Naive B cell (primary cell): ENCODE measurements around the gene KCNK6. TPM values are rescaled to one million over a fixed set of nuclear protein-coding genes. Genes with fewer than 3 reads are reported as not detected.

Source experiments
- ATAC-seq, 2 donors: fragments of 150-1000 bp; cut with Tn5 transposase; 2 replicates each; pipeline ENCODE4 v1.10.0; 2021; ENCODE audit warnings: low read depth in 2 of 2, mild to moderate bottlenecking in 2 of 2, moderate library complexity in 2 of 2
- DNase-seq: peaks from one replicate; pipeline ENCODE4 v3.0.0; 2022
- H3K27ac Mint-ChIP-seq, 6 donors: one replicate each; pipeline ENCODE4 v1.8.0; 2020 to 2022; ENCODE audit warnings: mild to moderate bottlenecking in 6 of 6, mixed read lengths in 6 of 6, moderate library complexity in 5 of 6, inconsistent platforms in 2 of 6
- H3K27me3 Mint-ChIP-seq, 3 donors: one replicate each; pipeline ENCODE4 v1.8.0; 2021 to 2022; ENCODE audit warnings: mixed read lengths in 3 of 3, mild to moderate bottlenecking in 1 of 3
- H3K36me3 Mint-ChIP-seq, 2 donors: one replicate each; pipeline ENCODE4 v1.8.0; 2020 to 2022; ENCODE audit warnings: mixed read lengths in 2 of 2, inconsistent platforms in 1 of 2, mild to moderate bottlenecking in 1 of 2
- H3K4me1 Mint-ChIP-seq, 3 donors: one replicate each; pipeline ENCODE4 v1.8.0; 2020 to 2022; ENCODE audit warnings: mixed read lengths in 3 of 3, inconsistent platforms in 1 of 3, mild to moderate bottlenecking in 1 of 3, moderate library complexity in 1 of 3
- H3K4me3 Mint-ChIP-seq, 8 donors: one replicate each; pipeline ENCODE4 v1.8.0; 2020 to 2022; ENCODE audit warnings: mild to moderate bottlenecking in 8 of 8, mixed read lengths in 8 of 8, moderate library complexity in 8 of 8, inconsistent platforms in 2 of 8
- H3K9me3 Mint-ChIP-seq, 7 donors: one replicate each; pipeline ENCODE4 v1.8.0; 2020 to 2022; ENCODE audit warnings: mixed read lengths in 7 of 7, mild to moderate bottlenecking in 5 of 7, inconsistent platforms in 2 of 7, moderate library complexity in 1 of 7
- polyA plus RNA-seq, 6 donors: library from polyadenylated mRNA; unstranded; fragments of 300-500 nt; fragmentation: Illumina TruSeq; gene quantifications; one replicate each; pipeline ENCODE4 v1.2.3, GENCODE V29; 2021; ENCODE audit warnings: low read depth in 6 of 6

Gene KCNK6
- polyA plus RNA-seq, 6 donors from 2014 or later, result 0.30 to 1.2 (median 0.70) TPM

DNA sequence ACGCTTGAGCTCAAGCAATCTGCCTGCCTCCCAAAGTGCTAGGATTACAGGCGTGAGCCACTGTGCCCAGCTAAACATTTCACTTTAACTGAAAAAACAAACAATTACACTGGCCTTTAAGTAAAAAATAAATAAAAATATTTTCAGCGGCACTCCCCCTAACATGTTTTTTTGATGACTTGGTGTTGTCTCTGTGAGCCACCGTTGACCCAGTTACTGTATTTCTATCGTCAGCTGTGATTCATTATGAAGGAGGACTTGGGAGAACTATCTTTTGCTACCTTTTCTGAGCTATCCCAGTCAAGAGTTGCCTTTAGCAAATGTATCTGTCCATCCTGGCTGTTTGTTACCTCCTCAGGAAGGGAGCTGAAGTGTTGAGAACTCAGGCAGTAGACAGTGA, 34.1 kb upstream of the KCNK6 start:
- no peaks in the 10 kb centered on the region for H3K9me3 Mint-ChIP-seq
- no peak for ATAC-seq
- H3K27ac Mint-ChIP-seq, result peak overlapping the region in 2 of 6 donors; percentile 25 to 76
- no peaks in the 10 kb centered on the region for H3K27me3 Mint-ChIP-seq
- H3K36me3 Mint-ChIP-seq, result no peaks in the 10 kb centered on the region
- DNase-seq, result no peak
- H3K4me3 Mint-ChIP-seq, result no peak overlapping the region
- H3K4me1 Mint-ChIP-seq, result peaks cover 13 to 36% (median 27%) of the 10 kb centered on the region in 3 donors

GRCh38 chr19:38287604-38288003, 32.0 kb upstream of the KCNK6 start:
- Mint-ChIP-seq H3K4me3 (peak overlapping the region in 1 of 8 donors; percentile 53), H3K27me3 (no peaks in the 10 kb centered on the region), H3K36me3 (peaks cover 0 to 6% of the 10 kb centered on the region in 2 donors), H3K27ac (peak overlapping the region in 1 of 6 donors; percentile 18), H3K4me1 (peaks cover 5 to 26% (median 15%) of the 10 kb centered on the region in 3 donors), H3K9me3 (no peaks in the 10 kb centered on the region)
- DNase-seq, result no peak
- no peak for ATAC-seq

GRCh38 chr19:38288123-38288855, 31.4 kb upstream of the KCNK6 start:
- Mint-ChIP-seq H3K4me1 (peaks cover 5 to 23% (median 14%) of the 10 kb centered on the region in 3 donors), H3K36me3 (peaks cover 0 to 6% of the 10 kb centered on the region in 2 donors), H3K9me3 (no peaks in the 10 kb centered on the region), H3K27ac (no peak overlapping the region), H3K4me3 (no peak overlapping the region), H3K27me3 (no peaks in the 10 kb centered on the region)
- ATAC-seq (no peak), DNase-seq (no peak)

- ATAC-seq (no peak), DNase-seq (no peak)
- Mint-ChIP-seq H3K27me3 (no peaks in the 10 kb centered on the region), H3K36me3 (peaks cover 0 to 6% of the 10 kb centered on the region in 2 donors), H3K9me3 (no peaks in the 10 kb centered on the region), H3K4me3 (peak overlapping the region in 1 of 8 donors; percentile 29), H3K4me1 (peaks cover 0 to 8% (median 6%) of the 10 kb centered on the region in 3 donors), H3K27ac (no peak overlapping the region)
These were observed 29.7 kb upstream of the KCNK6 start for GRCh38 chr19:38289955-38290354.

- Mint-ChIP-seq H3K36me3 (peaks cover 0 to 6% of the 10 kb centered on the region in 2 donors), H3K4me1 (peaks cover 0 to 6% (median under 1%) of the 10 kb centered on the region in 3 donors), H3K4me3 (no peak overlapping the region), H3K27me3 (no peaks in the 10 kb centered on the region), H3K27ac (no peak overlapping the region), H3K9me3 (no peaks in the 10 kb centered on the region)
- ATAC-seq, result no peak
- DNase-seq, result no peak
These were observed 29.0 kb upstream of the KCNK6 start for GRCh38 chr19:38290631-38291147.

- H3K4me1 Mint-ChIP-seq, result no peaks in the 10 kb centered on the region
- H3K36me3 Mint-ChIP-seq, result peaks cover 0 to 6% of the 10 kb centered on the region in 2 donors
- no peak for DNase-seq
- H3K27ac Mint-ChIP-seq, result peak overlapping the region in 1 of 6 donors; percentile 78
- H3K27me3 Mint-ChIP-seq, result no peaks in the 10 kb centered on the region
- H3K9me3 Mint-ChIP-seq, result no peaks in the 10 kb centered on the region
- no peak for ATAC-seq
- H3K4me3 Mint-ChIP-seq, result no peak overlapping the region
These were observed 27.8 kb upstream of the KCNK6 start for GRCh38 chr19:38291855-38292254.

- peaks cover 0 to 6% of the 10 kb centered on the region in 2 donors for H3K36me3 Mint-ChIP-seq
- H3K27ac Mint-ChIP-seq, result no peak overlapping the region
- H3K4me3 Mint-ChIP-seq, result no peak overlapping the region
- no peaks in the 10 kb centered on the region for H3K9me3 Mint-ChIP-seq
- DNase-seq (no peak), ATAC-seq (no peak)
- H3K4me1 Mint-ChIP-seq, result no peaks in the 10 kb centered on the region
- H3K27me3 Mint-ChIP-seq, result no peaks in the 10 kb centered on the region
These were observed 26.4 kb upstream of the KCNK6 start for GRCh38 chr19:38293281-38293680.

DNA sequence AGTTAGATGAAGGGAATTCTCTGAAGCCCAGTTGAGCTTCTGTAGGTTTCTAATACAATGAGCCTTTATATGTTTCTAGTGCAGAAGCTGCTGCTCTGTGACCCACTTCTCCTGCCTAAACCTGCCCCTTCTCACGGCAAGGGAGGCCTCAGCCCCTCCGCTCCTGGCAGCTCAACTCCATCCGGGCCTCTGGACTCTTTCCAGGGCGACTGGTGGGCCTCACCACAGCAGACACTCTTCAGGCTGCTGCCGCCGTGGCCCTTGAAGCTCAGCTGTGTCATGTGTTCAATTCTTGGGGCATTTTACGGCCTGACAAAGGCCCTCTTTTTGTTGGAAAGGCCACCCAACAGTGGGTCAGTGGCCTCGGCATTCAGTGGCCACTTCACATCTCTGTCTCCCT, 25.6 kb upstream of the KCNK6 start:
- H3K36me3 Mint-ChIP-seq, result peaks cover 0 to 6% of the 10 kb centered on the region in 2 donors

GRCh38 chr19:38298821-38299680, 20.6 kb upstream of the KCNK6 start:
- Mint-ChIP-seq H3K27me3 (no peaks in the 10 kb centered on the region), H3K4me1 (peaks cover 0 to 2% (median 0%) of the 10 kb centered on the region in 3 donors), H3K4me3 (no peak overlapping the region), H3K36me3 (no peaks in the 10 kb centered on the region), H3K9me3 (peaks cover 0 to 4% (median 0%) of the 10 kb centered on the region in 7 donors), H3K27ac (peak overlapping the region in 1 of 6 donors; percentile 9)
- ATAC-seq (no peak), DNase-seq (no peak)

More for the DNA sequence above, 25.6 kb upstream of the KCNK6 start:
- Mint-ChIP-seq H3K4me1 (no peaks in the 10 kb centered on the region), H3K9me3 (no peaks in the 10 kb centered on the region), H3K27ac (no peak overlapping the region), H3K27me3 (no peaks in the 10 kb centered on the region), H3K4me3 (no peak overlapping the region)
- DNase-seq, result no peak
- ATAC-seq, result no peak

DNA sequence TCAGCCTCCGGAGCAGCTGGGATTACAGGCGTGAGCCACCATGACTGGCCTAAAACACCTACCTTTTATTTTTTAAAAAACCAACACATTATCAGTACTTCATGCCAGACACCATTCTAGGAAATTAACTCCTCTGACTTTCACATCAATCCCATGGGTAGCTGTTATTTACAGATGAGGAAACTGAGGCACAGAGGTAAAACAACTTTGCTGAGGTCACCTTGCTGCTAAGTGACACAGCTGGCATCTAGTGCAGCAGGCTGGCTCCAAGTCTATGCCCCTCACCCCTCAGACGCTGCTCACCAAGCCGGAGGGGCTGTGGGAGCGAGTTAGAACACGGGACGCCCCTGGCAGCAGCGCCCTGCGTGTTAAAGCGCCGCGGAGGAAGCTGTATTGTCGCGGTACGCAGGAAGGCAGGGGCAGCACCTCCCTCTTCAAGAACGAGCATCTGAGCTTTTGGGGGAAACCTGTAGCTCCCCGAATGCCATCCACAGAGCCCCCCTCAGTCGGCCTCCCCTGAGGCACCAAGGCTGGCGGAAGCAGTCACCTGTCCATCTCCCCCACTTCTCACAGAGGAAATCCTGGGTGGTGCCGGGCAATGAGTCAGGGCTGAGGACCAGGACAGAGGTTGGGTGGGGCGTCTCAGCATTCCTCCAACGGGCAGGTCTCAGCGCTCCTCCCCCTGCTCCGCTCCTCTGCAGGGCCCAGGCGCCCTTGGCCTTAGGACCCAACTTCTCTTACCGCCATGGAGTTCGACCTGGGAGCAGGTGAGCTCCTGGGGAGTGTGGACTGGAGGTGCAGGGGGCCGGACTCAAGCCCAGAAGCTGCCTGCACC, 15.9 kb upstream of the KCNK6 start, which contains the start of gene C19orf33:
Gene C19orf33, plus strand, starts transcription at position 735 of the 835 bp plus-strand sequence. Its CDS starts 11 bp downstream, at position 746.
- Mint-ChIP-seq H3K4me1 (peaks cover 0 to 2% (median 0%) of the 10 kb centered on the region in 3 donors), H3K4me3 (no peak within 1 kb of the TSS), H3K36me3 (peaks cover 0 to 9% of the 10 kb centered on the region in 2 donors), H3K9me3 (peaks cover 0 to 4% (median 0%) of the 10 kb centered on the region in 7 donors), H3K27ac (peak within 1 kb of the TSS in 1 of 6 donors; percentile 11), H3K27me3 (no peaks in the 10 kb centered on the region)
- DNase-seq (no peak), ATAC-seq (no peak)

DNA sequence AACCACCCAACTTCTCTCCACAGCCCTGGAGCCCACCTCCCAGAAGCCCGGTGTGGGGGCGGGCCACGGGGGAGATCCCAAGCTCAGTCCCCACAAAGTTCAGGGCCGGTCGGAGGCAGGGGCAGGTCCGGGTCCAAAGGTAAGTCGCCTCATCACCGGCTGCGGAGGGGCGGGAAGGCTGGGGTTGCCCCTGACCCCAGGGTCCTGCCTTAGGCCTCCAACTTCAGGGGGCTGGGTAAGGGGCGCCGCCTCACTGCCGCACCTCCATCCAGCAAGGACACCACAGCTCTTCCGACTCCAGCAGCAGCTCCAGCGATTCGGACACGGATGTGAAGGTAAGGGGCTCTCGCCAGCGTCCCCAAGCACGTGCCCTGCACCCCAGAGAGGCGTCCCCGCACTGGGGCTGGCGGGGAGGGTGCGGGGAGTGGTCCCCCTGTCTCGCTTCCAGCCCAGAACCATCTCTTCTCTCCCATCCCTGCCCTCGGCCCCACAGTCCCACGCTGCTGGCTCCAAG, 15.2 kb upstream of the KCNK6 start:
- ATAC-seq (no peak), DNase-seq (no peak)
- Mint-ChIP-seq H3K27me3 (no peaks in the 10 kb centered on the region), H3K4me3 (no peak overlapping the region), H3K27ac (no peak overlapping the region), H3K9me3 (peaks cover 0 to 4% (median 0%) of the 10 kb centered on the region in 7 donors), H3K4me1 (no peaks in the 10 kb centered on the region), H3K36me3 (peaks cover 0 to 9% of the 10 kb centered on the region in 2 donors)

- Mint-ChIP-seq H3K4me3 (no peak overlapping the region), H3K9me3 (peaks cover 0 to 4% (median 0%) of the 10 kb centered on the region in 7 donors), H3K36me3 (peaks cover 0 to 10% of the 10 kb centered on the region in 2 donors), H3K27me3 (no peaks in the 10 kb centered on the region), H3K4me1 (no peaks in the 10 kb centered on the region), H3K27ac (peak overlapping the region in 1 of 6 donors; percentile 11)
- ATAC-seq (no peak), DNase-seq (no peak)
These were observed 14.7 kb upstream of the KCNK6 start for GRCh38 chr19:38304866-38305429.
